Lung (tissue), 12 donors: ENCODE results near the gene CLDN7. TPM values are rescaled to one million over a fixed set of nuclear protein-coding genes. Genes with fewer than 3 reads are reported as not detected.

Experiments
- ATAC-seq: fragments of 200-7000 bp; cut with Tn5 transposase; one replicate; pipeline ENCODE4 v1.9.1; 2020; ENCODE audit warnings: moderate number of reproducible peaks; ENCODE audit not compliant: insufficient read depth, low FRiP score
- DNase-seq, 3 donors: peaks; one replicate each; pipeline ENCODE4 v3.0.0-alpha.2; 2013 to 2017
- H3K27ac ChIP-seq, 2 donors: one replicate each; pipeline ENCODE4 v1.5.1; 2013; ENCODE audit warnings: mild to moderate bottlenecking in 2 of 2, moderate library complexity in 2 of 2, control low read depth in 1 of 2, inconsistent platforms in 1 of 2, low read depth in 1 of 2, low read length in 1 of 2
- H3K27me3 ChIP-seq, 3 donors: one replicate each; pipeline ENCODE4 v1.5.1; 2013; ENCODE audit warnings: low read length in 2 of 3; ENCODE audit not compliant: control insufficient read depth in 3 of 3, insufficient read depth in 3 of 3
- H3K36me3 ChIP-seq, 4 donors: one replicate each; pipeline ENCODE4 v1.5.1; 2013; ENCODE audit warnings: low read length in 4 of 4, mild to moderate bottlenecking in 1 of 4, moderate library complexity in 1 of 4; ENCODE audit not compliant: control insufficient read depth in 4 of 4, insufficient read depth in 4 of 4
- H3K4me1 ChIP-seq, 5 donors: one replicate each; pipeline ENCODE4 v1.5.1; 2013; ENCODE audit warnings: low read length in 5 of 5, mild to moderate bottlenecking in 2 of 5, moderate library complexity in 1 of 5; ENCODE audit not compliant: control insufficient read depth in 5 of 5, insufficient read depth in 5 of 5
- H3K4me3 ChIP-seq: one replicate; pipeline ENCODE4 v1.5.1; 2013; ENCODE audit warnings: mild to moderate bottlenecking, control low read depth, moderate library complexity
- H3K9ac ChIP-seq, 2 donors: one replicate each; pipeline ENCODE4 v1.5.1; 2013; ENCODE audit warnings: low read length in 2 of 2, control low read depth in 1 of 2; ENCODE audit not compliant: insufficient read depth in 1 of 2
- H3K9me3 ChIP-seq, 4 donors: one replicate each; pipeline ENCODE4 v1.5.1; 2013; ENCODE audit warnings: low read length in 3 of 4, mild to moderate bottlenecking in 1 of 4, moderate library complexity in 1 of 4; ENCODE audit not compliant: control insufficient read depth in 4 of 4, insufficient read depth in 3 of 4
- WGBS, 2 donors: extraction: QIAGEN DNeasy Blood & Tissue Kit; methylation state at CpG; one replicate each; pipeline ENCODE4 v1.1.7; 2013; 5-methylcytosine and 5-hydroxymethylcytosine counted together
- polyA plus RNA-seq, 2 donors: library from polyadenylated mRNA; stranded (reverse); fragments of 200-250 nt; gene quantifications; one replicate each; pipeline ENCODE4 v1.2.1, GENCODE V29; 2013
- total RNA-seq, 2 donors: library from RNA; depleted of rRNA in 1 of 2; stranded (reverse); fragments of >200 nt in 1 of 2; gene quantifications; one replicate each; pipeline ENCODE4 v1.2.1, GENCODE V29; 2014 to 2021
- TF ChIP-seq, protein P1 (sequence below): IDR thresholded peaks from 2 replicates; pipeline ENCODE4 v1.5.1; 2012; ENCODE audit warnings: mild to moderate bottlenecking; ENCODE audit errors: control extremely low read depth, extremely low read depth
- donor health status: control.
- donor health status: control.
- donor health status: Bipolar disorder and iron deficiency.
- donor health status: healthy.
- donor health status: DM: yes; HTN: yes; CAD: no.

The CLDN7 gene
- total and polyA plus RNA-seq, 4 donors: 117 to 199 (median 145) TPM

DNA sequence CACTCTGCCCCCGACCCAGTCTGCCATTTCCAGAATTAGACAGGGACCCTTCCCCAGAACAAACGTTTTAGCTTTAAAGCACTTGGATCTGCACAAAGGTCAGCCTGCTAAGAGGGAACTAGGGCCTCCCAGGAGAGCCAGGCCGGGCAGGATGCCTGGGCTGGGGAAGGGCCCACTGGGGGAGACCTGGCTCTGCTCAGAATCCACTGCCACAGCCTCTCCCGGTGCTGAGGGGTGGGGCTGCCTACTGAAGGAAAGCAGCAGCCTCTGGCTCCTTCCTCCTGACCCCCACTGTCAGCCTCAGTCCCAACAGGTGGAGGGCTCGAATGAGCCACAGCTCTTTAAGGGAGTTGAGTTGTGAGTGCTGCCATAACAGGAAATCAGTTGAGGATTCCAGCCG, 30.5 kb upstream of the CLDN7 start:
- H3K36me3 ChIP-seq: no peaks in the 10 kb centered on the region
- no peak for ATAC-seq
- no peak overlapping the region for H3K4me3 ChIP-seq
- peaks cover 2 to 14% (median 11%) of the 10 kb centered on the region in 5 donors for H3K4me1 ChIP-seq
- H3K27me3 ChIP-seq: peaks cover 0 to 37% (median 24%) of the 10 kb centered on the region in 3 donors
- no peak overlapping the region for H3K9ac ChIP-seq
- no peaks in the 10 kb centered on the region for H3K9me3 ChIP-seq
- TF ChIP-seq, protein P1, sequence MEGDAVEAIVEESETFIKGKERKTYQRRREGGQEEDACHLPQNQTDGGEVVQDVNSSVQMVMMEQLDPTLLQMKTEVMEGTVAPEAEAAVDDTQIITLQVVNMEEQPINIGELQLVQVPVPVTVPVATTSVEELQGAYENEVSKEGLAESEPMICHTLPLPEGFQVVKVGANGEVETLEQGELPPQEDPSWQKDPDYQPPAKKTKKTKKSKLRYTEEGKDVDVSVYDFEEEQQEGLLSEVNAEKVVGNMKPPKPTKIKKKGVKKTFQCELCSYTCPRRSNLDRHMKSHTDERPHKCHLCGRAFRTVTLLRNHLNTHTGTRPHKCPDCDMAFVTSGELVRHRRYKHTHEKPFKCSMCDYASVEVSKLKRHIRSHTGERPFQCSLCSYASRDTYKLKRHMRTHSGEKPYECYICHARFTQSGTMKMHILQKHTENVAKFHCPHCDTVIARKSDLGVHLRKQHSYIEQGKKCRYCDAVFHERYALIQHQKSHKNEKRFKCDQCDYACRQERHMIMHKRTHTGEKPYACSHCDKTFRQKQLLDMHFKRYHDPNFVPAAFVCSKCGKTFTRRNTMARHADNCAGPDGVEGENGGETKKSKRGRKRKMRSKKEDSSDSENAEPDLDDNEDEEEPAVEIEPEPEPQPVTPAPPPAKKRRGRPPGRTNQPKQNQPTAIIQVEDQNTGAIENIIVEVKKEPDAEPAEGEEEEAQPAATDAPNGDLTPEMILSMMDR: no peak
- no peak overlapping the region for H3K27ac ChIP-seq
- 39 to 43% methylated on average over 6 of the region's 6 CpGs for WGBS, 2 donors
- DNase-seq: peak in 1 of 3 donors; percentile 50

DNA sequence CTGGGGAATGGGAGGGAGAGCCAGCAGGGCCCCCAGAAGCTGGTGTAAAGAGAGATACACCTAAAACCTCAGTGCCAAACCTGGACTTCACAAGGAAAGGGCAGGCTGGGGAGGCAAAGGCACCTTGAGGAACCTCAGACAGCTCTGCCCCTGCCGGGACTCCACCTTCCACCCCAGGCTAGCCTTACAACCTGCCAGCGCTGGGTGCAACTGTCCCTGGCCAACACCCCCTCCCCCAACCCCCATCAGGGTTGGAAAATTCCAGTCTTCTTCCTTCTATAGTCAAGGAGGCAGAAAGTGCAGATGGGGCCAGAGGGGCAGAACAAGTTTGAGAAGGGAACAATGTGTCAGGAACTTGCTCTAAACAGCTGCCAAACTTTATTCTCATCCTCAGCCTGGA, 29.9 kb upstream of the CLDN7 start:
- DNase-seq (no peak), ATAC-seq (no peak)
- 73 to 78% methylated on average over 2 of the region's 2 CpGs for WGBS, 2 donors
- Histone ChIP-seq H3K27me3 (peaks cover 0 to 37% (median 24%) of the 10 kb centered on the region in 3 donors), H3K9me3 (no peaks in the 10 kb centered on the region), H3K4me3 (no peak overlapping the region), H3K36me3 (no peaks in the 10 kb centered on the region), H3K27ac (no peak overlapping the region), H3K4me1 (peaks cover 2 to 14% (median 11%) of the 10 kb centered on the region in 5 donors), H3K9ac (no peak overlapping the region)
- TF ChIP-seq, protein P1: no peak

DNA sequence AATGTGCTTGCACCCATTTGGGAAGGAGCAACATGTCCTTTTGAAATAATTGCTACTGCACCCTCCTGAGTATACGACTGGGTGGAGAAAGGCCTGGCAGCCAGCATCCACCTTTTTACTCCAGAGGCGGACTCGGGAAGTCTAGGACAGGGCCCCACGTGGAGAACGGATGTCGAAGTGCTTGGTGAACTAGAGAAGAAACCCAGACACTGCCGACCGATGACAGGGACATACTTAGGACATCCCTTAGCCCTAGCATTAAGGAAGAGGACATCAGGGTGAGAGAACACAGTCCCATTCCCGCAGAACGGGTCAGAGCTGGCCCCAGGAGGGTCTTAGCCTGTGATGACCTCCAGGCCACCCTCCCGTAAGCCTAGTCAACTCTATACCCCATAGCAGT, 28.4 kb upstream of the CLDN7 start:
- 86 to 90% methylated on average over 11 of the region's 11 CpGs for WGBS, 2 donors
- peaks cover 0 to 30% (median 21%) of the 10 kb centered on the region in 3 donors for H3K27me3 ChIP-seq
- TF ChIP-seq, protein P1: no peak

DNA sequence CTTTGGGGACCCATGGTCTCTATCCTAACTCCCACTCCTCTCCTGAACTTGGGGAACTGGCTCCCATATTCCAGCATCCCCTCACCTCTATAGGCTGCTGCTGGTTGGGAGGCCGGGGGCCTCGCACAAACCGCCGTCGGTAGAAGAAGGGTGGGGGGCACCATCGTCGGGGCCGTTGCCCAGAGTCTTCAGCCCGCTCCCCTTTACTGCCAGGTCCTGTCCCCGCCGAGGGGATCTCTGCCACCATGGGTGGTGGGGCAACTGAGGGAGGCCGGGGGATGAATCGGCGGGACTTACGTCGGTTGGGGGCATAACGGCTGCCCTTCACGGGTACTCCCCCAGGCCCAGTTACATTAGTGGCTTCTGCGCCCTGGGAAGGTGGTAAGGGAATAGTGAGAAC, 27.9 kb upstream of the CLDN7 start:
- Histone ChIP-seq H3K36me3 (no peaks in the 10 kb centered on the region), H3K27ac (no peak overlapping the region), H3K9ac (no peak overlapping the region), H3K27me3 (peaks cover 0 to 25% (median 15%) of the 10 kb centered on the region in 3 donors), H3K4me1 (peaks cover 2 to 14% (median 10%) of the 10 kb centered on the region in 5 donors), H3K4me3 (no peak overlapping the region), H3K9me3 (no peaks in the 10 kb centered on the region)
- WGBS, 2 donors: 91 to 94% methylated on average over 19 of the region's 19 CpGs
- TF ChIP-seq, protein P1: no peak
- ATAC-seq: no peak
- no peak for DNase-seq

More for the DNA sequence above, 28.4 kb upstream of the CLDN7 start:
- Histone ChIP-seq H3K4me1 (peaks cover 2 to 14% (median 10%) of the 10 kb centered on the region in 5 donors), H3K36me3 (no peaks in the 10 kb centered on the region), H3K27ac (no peak overlapping the region), H3K9ac (no peak overlapping the region), H3K9me3 (no peaks in the 10 kb centered on the region), H3K4me3 (no peak overlapping the region)
- no peak for DNase-seq
- no peak for ATAC-seq
